GM12874 (cell line): Measurements from ENCODE around the gene ID2.
A peak's percentile ranks its signal among the peaks of the same experiment; 100 is the strongest.

Source experiments
- CTCF ChIP-seq: IDR thresholded peaks from 2 replicates; pipeline ENCODE4 v1.5.1; 2011; ENCODE audit warnings: low read depth, mild to moderate bottlenecking, control low read depth, low read length, moderate library complexity; ENCODE audit not compliant: insufficient read depth

Gene ID2

GRCh38 chr2:8693157-8693821 is 11.4 kb downstream of the ID2 start:
- peak; percentile 68 for TF ChIP-seq CTCF

- no peak for TF ChIP-seq CTCF
These were observed 12.9 kb downstream of the ID2 start for GRCh38 chr2:8694737-8695136.

GRCh38 chr2:8697190-8697589 is 15.3 kb downstream of the ID2 start:
- no peak for TF ChIP-seq CTCF

- TF ChIP-seq CTCF = no peak
These were observed 18.0 kb downstream of the ID2 start for GRCh38 chr2:8699839-8700238.

GRCh38 chr2:8701681-8702379 is 20.0 kb downstream of the ID2 start:
- no peak for TF ChIP-seq CTCF

GRCh38 chr2:8704906-8705305 is 23.1 kb downstream of the ID2 start:
- no peak for TF ChIP-seq CTCF

- TF ChIP-seq CTCF = no peak
These were observed 27.8 kb downstream of the ID2 start for GRCh38 chr2:8709611-8710010.
